Right kidney (tissue), 1 donor: ENCODE results near the gene CAPN10.
A peak's percentile ranks its signal among the peaks of the same experiment; 100 is the strongest.
"Not testable (repeated sequence)": the region's sequence is repeated elsewhere in the genome, so short reads cannot be mapped to it uniquely, and the experiment has no call there.

Experiments
- DNase-seq: peaks from one replicate; pipeline ENCODE4 v3.0.0-alpha.2; 2016

CAPN10 gene

DNA sequence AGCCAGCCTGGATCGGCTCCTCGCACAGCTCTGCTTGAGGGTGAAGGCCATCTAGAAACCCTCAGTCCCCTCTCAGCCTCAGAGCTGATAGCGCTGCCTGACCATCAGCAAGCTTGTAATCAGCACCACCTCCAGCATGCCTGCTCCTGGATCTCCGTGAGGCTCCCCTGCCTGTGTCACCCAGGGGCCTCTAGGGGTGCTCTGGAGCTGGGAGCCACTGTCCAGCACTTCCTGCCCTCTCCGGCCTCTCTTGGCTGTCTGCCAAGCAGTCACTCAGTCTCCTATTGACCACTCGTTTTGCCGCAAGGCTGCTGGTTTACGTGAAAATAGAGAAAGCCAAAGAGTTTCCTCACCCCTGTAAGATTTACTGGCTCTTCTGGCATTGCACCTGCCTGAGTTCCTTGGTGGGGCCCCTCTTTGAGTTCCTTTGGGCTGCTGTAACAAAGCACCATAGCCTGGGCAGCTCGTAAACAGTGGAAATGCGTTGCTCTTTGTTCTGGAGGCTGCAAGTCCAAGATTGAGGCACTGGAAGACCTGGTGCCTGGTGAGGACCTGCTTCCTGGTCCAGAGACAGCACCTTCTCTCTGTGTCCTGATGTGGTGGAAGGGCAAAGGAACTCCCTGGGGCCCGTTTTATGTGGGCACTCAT lies 17.9 kb downstream of the CAPN10 start:
- DNase-seq = peak; percentile 53

DNA sequence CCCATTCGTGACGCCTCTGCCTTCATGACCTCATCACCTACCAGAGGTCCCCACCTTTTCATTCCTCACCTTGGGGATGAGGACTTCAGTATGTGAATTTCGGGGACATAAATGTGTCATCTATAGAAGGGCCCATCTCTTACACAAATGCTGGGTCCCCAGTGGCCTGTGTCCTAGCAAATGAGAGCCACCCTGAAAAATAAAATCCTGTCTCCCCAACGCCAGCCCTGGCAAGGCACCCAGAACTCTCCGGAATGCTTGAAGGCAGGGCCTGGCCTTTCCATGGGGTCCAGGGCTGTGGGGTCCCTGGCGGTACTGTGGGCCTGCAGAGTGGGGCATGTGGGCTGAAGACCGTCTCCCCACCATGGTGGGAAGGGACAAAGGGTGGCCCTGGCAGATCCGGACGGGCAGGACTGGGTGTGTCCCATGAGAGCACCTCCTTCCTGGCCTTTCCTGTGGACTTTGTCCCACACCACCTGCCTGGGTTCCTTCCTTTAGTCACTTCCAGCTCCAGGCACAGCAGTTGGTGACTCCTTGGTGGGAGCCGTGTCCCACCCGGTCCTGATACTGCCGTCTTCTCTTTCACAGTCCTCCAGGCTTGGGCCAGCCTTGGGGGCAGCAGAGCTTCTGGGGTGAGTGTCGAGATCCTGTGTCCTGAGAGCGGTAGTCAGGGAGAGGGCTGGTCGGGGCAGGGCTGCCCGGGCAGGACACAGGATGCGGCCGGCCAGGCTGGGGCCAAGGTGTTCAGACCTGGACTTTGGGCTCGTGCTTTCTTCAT lies 18.6 kb downstream of the CAPN10 start:
- no peak for DNase-seq

DNA sequence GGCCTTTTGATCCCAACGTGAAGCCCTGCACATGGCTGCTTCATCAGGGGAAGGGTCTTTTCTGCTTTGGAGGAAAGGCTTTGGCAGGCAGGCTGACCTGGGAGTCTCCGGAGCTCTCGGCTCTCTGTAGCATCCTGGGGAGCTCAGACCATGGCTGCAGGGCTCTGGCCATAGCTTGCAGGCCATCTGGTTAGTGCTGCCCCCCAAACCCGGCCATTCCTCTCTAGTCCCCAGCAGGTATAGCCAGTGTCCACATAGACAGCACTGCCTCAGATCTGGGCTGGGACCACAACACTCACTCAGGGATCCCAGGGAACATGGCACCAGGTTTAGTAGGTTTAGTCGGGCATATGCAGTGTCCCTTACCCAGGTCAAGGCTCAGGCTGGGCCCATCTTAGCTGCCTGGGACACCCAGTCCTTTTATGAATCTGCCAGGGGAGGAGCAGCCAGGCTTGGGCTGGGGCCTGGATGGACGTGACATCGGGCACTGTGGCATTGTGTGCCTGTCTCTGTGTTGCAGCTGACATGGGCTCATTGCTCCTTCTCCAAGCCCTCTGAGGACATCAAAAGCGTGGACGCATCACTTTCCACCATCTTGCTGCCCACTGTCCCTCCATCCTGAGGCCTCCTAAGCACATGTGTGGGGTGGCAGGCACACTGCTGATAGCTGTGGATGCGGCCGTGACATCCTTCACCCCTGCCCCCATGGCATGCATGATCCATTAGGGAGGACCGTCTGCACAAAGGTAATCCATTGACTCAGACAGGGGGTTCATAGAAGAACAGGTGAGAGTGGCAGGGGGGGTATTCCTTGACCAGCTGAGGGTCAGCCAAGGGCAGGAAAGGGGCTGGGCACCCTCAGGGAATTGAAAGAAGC lies 19.6 kb downstream of the CAPN10 start:
- DNase-seq = no peak

DNA sequence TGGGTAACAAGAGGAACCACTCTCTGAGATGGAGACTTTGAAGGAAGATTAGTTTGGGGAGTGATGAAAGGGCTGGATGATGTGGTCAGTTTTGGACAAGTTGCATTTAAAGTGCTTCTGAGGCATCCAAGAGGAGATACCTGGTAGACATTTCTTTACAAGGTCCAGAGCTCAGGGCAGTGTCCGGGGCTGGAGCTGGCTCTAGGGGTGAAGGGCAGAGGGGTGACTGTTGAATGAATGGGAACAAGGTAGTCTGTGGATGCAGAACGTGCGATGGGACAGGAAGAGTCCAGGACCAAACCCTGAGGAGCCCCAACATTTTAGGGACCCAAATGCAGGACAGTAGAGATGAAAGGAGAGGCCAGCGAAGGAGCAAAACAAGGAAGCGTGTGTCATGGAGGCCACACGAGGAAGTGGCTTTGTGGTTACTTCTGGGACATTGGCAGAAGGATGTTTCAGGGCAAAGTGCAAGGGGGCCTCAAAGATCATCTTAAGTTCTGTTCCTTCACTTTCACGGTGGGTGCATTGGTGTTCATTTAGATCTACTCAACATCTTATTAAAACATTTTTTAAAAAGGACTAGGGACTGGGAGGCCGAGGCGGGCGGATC lies 25.2 kb downstream of the CAPN10 start:
- no peak for DNase-seq

DNA sequence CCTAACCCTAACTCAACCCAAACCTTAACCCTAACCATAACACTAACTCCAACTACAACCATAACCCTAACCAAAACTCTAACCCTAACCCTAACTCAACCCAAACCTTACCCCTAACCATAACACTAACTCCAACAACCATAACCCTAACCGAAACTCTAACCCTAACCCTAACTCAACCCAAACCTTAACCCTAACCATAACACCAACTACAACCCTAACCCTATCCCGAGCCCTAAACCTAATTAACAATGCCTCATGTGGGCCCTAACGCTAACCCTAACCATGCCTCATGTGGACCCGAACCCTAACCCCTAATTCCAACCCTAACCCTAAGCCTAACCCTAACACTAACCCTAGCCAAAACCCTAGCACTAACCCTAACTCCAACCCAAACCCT lies 27.2 kb downstream of the CAPN10 start:
- DNase-seq = no peak

DNA sequence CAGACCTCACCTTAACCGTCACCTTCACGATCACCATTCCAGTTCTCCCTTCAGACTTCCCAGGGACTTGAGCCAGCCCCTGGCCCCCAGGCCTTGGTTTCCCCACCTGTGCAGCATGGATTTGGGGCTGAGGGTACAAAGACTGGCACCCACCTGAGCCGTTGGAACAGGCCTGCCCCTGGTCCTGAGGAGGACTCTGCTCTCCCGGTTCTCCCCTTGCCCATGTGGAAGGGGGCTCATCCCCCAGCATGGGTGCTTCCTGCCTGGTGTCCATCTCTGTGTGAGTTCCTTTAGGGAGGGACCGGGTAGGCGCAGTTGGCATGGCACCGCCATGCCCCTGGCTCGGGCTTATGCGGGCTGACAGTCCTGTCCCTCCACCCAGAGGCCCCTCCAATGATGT lies 27.9 kb downstream of the CAPN10 start:
- no peak for DNase-seq

DNA sequence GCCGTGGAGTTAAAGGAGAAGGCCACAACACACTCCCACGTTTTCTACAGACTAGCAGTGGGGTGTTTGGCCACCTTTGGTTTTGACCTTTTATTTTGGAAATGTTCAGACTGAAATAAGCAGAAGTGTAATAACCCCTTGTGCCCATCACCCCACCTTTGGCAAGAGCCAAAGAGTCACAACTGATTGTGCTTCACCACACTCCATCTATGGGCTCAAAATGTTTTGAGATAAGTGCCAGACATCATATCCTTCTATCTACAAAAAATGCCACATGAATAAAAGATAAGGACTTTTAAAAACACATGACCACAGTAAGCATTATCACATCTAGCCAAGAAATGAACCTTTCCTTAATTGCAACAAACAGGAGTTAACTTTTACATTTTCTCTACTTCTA lies 28.9 kb downstream of the CAPN10 start:
- DNase-seq = no peak

DNA sequence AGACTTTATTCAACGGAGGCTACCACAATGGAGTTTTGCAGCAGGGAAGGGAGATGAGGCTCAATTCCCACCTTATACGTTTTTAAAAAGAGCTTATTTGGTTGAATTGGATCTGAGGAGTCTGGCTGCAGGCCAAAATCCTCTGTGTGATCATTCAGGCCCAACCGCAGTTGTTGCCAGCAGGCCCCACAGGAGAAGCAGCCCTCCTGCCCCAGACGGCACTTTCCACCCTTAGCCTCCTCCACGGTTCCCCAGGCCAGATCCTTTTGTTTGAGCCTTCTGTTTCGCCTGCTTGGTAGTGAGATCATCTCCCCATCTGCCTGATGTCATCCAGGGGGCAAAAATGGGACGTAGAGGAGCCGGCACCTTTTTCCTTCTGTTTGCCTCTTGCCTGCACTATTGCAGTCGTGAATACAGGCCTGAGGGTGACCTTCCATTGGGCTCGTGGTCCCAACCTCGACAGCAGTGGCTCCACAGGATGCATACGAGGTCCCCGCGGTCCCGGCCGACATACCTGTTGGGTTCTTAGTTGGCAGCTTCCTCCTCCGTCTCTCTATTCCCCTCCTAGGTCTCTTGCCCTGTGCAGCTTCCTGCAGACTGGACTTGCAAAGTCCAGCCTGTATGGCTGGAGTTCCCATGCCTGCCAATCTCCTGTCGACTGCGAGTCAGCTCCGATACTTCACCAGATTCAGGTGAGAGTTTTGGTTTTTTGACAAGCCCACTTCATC lies 29.4 kb downstream of the CAPN10 start:
- no peak for DNase-seq

DNA sequence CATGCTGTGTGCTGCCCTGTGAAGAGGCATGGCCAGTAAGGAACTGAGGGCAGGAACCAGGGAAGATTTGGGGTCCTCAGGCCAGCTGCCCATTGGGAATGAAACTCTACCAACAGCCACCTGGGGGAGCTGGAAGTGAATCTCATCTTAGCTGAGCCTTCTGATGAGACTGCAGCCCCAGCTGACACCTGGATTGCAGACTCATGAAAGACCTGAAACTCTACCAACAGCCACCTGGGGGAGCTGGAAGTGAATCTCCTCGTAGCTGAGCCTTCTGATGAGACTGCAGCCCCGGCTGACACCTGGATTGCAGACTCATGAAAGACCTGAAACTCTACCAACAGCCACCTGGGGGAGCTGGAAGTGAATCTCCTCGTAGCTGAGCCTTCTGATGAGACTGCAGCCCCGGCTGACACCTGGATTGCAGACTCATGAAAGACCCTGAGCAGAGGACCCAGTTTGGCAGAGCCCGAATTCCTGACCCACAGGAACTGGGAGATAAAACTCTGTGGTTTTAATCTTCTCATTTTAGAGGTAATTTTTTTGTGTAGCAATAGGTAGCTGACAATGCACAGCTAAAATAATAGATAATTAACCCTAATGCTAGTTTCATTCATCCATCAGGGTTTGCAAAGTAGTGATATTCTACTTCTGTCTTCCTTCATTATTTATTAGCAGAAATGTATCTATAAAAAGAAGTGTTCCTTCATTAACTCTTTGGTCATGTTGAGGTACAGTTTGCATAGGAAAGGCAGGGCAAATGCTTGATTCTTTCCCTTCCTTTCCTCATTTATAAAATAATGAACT lies 30.5 kb downstream of the CAPN10 start:
- DNase-seq = not testable (repeated sequence)

DNA sequence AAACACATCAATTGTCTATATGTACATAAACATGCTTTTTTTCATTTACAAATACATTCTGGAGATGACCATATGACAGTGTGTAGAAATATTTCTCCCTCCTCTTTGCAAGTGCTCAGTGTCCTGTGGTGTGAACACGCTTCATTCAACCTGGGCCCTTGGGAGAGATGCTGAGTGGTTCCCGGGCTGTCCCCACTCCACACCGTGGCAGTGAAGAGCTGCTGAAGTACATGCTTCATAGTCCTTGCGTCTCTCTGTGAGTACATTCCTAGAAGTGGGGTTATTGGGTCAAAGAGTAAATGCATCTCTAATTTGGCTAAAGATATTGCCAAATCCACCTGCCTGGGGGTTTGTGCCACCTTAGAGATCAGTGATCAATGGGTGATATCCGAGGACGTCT lies 32.2 kb downstream of the CAPN10 start:
- DNase-seq = no peak

DNA sequence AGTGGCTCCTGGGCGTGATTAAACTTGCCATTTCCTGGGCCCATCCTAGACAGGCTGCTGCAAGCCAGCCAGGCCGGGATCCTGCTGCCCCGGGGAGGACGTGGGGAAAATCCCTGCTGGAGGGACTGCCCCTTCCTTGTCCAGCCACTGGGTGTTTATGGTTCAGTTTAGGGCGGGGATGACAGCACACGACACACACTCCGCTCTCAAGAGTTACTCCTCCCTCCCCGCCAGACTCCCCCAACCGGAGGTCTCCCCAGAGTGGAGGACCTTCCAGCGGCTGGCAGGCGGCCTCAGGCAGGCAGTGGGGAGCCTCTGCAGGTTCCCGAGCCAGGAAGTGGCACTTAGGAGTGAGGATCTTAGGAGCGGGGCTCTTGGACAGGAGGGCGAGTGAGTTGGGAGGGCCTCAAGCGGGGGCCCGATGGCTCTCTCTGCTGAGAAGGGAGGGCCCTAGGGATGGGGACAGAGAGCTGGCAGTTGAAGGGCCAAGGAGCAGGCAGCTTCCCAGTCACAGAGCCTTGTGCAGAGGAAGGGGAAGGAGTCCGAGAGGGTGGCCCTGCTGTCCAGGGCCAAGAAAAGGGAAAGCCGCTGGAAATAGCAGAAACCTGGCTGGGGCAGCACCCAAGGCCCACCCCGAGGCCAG lies 33.1 kb downstream of the CAPN10 start:
- DNase-seq = no peak

DNA sequence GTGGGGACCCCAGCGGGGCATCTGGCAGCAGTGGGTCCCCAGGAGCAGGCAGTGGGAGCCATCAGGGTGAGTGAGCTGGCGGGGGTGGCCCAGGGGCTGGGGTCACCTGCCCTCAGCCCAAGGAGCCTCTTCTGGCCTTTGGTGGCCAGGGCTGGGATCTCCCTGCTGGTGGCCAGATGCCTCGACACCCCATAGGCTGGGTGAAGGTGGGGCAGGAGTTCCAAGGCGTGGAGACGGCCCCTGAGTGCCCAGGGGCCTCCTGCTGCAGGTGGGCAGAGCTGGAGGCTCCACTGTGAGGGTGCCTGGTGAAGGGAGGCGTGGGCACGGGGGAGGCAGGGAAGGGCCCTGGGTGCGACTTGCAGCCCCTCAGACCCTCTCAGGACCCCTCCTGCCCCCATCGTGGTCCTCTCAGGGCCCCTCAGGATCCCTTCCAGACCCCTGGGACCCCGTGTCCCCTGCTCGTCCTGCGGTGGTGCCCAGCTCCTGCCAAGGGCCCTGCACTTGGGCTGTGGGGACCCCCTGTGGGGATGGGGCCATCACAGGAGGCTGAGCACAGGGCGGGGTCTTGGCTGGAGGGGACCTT lies 33.7 kb downstream of the CAPN10 start:
- DNase-seq = no peak

DNA sequence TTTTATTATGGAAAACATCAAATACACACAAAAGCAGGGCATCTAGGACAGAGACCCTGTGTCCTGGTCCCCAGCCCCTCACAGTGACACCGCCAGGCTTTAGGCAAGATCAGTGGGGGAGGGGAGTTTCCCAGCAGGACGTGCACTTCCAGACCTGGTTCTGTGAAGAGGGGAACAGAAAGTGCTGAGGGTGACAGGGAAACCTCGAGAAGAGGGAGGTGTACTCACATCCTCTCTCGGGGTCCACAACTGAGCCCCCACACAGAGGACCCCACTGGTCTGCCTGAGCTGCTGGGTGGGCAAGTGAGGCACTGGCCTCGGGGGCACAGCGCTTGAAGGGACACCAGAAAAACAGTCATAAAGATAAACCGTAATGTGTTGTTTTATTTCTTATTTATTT lies 34.3 kb downstream of the CAPN10 start:
- DNase-seq = no peak

DNA sequence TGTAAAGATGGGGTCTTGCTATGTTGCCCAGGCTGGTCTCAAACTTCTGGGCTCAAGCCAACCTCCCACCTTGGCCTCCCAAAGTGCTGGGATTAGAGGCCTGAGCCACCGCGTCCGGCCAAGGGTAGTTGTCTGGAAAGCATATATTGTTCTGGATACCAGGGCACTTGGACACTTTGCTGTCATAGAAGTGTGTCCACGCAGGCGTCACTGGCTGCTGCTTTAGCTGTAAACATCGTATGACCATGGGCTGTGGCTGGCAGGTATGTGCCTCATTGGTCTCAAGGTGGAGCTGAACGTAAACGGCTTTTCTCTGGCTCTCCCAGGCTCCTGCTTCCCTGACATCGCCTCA lies 35.5 kb downstream of the CAPN10 start:
- DNase-seq = no peak

DNA sequence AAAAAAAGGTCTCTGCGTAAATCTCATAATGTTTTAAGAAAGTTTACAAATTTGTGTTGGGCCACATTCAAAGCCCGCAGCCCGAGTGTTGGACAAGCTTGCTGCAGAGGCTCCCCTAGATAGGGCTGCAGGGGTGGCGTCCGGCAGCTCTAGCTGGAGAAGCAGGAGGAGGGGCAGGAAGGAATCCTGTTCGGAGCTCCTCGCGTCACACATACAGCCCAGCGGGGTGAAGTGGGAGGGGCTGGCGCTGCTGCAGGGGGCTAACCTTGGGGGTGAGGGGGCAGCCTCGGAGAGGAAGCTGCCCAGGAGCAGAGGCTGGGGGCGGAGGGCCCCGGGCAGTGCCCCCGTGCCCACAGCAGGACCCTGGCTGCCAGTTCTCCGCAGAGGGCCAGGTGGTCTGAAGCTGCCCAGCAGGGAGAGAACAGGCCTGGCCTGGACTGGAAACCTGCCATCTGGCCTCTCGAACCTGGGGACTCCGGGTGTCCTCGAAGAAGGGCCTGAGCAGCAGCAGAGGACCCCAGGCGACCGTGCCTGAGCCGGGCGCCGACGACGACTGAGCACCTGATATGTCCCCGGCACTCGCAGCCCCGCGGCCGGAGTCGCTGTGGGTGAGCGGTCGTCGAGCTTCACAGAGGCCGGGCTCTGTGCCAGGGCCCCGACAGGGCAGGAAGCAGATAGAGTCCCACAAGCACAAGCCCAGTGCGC lies 36.1 kb downstream of the CAPN10 start:
- no peak for DNase-seq

DNA sequence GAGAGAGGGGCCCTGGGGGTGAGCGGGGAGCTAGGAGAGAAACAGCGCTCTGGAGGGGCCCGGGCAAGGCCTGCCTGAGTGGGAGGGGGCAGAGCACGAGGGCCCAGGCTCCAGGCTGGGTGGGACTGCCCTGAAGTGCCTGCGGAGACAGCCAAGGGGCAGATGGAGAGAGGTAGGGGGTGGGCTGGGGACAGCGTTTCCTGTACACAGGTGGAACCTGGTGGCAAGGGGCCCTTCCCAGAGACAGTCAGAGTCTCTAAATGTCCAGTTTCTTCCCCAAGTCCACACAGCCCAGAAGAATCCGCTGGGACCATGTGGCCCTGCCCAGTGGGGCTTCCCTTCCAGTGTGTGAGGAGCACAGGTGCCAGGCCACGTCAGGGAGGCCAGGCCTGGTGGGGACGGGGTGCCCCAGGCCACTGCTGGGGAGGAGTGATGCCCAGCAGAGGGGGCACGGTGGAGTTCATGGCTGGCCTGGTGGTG lies 37.0 kb downstream of the CAPN10 start:
- DNase-seq = no peak

DNA sequence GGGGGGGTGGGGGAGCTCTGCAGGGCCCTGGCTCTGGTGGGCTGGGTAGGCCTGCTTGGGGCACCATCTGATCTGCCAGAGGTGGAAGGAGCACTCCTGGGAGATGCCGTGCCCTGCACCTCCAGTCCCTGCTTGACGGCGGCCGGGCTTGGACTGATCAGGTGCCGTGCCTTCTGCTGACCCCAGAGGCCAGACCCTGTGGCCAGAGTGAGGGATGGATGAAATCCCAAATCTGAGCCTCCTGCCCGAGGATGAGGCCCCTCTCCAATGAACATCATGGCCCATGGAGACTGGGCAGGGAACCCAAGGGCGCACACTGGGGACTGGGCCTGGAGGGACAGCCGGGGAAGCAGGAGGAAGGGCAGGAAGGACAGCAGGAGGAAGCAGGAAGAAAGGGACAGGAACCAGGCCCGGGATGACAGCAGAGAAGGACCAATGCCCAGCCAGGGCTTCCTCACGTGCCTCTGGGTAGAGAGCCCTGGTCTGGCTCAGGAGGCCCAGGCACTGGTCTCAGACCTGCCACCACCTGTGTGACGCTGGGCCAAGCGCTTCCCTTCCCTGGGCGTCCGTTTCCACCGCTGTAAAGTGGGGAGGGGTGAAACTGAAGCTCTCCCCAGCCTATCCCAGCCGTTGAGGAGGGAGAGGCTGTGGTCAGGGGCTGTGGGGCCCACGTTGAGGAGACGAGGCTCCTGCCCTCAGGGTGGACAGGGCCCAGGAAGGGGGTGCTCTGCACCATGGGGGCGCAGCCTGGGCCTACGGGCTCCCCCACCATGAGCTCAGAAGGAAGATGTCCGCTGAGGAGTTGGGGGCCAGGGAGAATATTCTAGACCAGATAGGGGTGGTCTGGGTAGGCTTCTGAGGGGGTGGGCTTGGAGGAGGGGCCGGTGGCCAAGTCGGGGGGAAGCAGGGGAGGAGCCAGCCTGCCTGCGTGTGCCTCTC lies 37.7 kb downstream of the CAPN10 start:
- no peak for DNase-seq

DNA sequence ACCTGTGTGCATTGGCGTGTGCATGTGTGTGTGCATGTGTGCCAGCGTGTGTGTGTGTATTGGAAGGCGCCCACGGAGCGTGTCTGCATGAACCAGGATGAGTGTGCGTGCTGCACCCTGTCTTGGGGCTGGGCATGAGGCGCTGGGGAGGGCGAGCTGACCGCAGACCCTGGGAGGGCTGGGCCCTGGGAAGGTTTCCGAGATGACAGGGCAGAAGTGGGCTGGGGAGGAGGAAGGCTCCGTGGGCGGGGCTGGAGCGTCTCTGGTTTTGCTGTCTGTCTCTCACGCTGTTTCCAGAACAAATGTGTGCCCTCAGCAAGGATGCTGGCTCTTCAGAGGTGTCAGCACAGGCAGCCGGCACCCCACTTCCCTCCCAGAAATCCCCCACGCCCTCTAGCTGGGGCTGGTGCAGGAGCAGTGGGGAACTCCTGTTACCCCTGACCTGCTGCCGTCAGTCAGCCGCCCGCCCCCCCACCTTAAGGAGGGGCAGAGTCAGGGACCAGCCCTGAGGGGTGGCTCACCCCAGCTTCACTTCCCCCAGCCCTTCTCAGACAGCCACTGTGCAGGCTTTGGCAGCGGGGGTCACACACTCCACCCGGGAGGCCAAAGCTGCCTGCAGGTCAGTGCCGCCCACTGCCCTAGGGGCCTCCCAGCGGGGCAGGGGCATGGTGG lies 38.6 kb downstream of the CAPN10 start, which contains the start of gene GPR35:
Gene GPR35 (plus strand): TSS at position 531 of the 672 bp plus-strand sequence. CDS start 4,473 bp downstream, outside the sequence.
- no peak for DNase-seq
